Memory B cell (primary cell): ENCODE measurements around the gene WDR53.
"Not testable (repeated sequence)": the region's sequence is repeated elsewhere in the genome, so short reads cannot be mapped to it uniquely, and the experiment has no call there.

Experiments used
- ATAC-seq: fragments of 150-1000 bp; cut with Tn5 transposase; 2 replicates; pipeline ENCODE4 v1.10.0; 2021; ENCODE audit warnings: low read depth, mild to moderate bottlenecking, moderate library complexity
- DNase-seq, 2 donors: peaks; one replicate each; pipeline ENCODE4 v3.0.0; 2022; ENCODE audit warnings: low spot score in 2 of 2
- H3K27ac Mint-ChIP-seq: one replicate; pipeline ENCODE4 v1.8.0; 2022; ENCODE audit warnings: mild to moderate bottlenecking, moderate library complexity, mixed read lengths
- H3K27me3 Mint-ChIP-seq: one replicate; pipeline ENCODE4 v1.8.0; 2022; ENCODE audit warnings: mixed read lengths
- H3K36me3 Mint-ChIP-seq: one replicate; pipeline ENCODE4 v1.8.0; 2022; ENCODE audit warnings: mild to moderate bottlenecking, mixed read lengths
- H3K4me1 Mint-ChIP-seq: one replicate; pipeline ENCODE4 v1.8.0; 2022; ENCODE audit warnings: mixed read lengths
- H3K4me3 Mint-ChIP-seq: one replicate; pipeline ENCODE4 v1.8.0; 2022; ENCODE audit warnings: mild to moderate bottlenecking, moderate library complexity, mixed read lengths
- H3K9me3 Mint-ChIP-seq: one replicate; pipeline ENCODE4 v1.8.0; 2022; ENCODE audit warnings: mixed read lengths

WDR53 gene

DNA sequence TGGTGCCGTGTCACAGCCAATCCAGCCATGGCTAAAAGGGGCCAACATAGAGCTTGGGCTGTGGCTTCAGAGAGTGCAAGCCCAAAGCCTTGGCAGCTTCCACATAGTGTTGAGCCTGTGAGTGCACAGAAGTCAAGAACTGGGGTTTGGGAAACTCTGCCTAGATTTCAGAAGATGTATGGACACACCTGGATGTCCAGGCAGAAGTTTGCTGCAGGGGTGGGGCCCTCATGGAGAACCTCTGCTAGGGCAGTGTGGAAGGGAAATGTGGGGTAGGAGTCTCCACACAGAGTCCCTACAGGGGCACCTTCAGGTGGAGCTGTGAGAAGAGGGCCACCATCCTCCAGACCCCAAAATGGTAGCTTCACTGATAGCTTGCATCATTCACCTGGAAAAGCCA lies 19.0 kb downstream of the WDR53 start:
- H3K27me3 Mint-ChIP-seq, H3K9me3 Mint-ChIP-seq, H3K4me3 Mint-ChIP-seq, H3K36me3 Mint-ChIP-seq, H3K4me1 Mint-ChIP-seq, ATAC-seq, DNase-seq, H3K27ac Mint-ChIP-seq: not testable (repeated sequence)

DNA sequence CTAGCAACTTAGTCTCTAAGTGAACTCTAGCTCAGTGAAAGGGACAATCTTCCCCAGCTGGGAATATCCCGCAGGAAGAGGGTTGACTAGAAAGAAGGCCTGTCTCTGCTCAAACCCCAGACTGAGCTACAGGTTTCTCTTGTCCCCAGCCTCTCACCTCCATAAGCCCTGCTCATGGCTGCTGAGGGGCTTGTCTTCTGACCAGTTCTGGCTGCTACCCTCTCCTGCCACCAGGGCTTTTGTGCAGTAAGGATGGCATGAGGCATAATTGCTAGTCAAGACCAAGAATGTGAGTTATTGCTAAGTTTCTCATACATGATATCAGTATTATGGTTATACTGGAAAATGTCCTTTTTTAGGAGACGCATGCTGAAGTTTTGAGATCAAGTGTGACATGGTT lies 21.3 kb downstream of the WDR53 start:
- Mint-ChIP-seq H3K27ac (no peak overlapping the region), H3K4me1 (no peaks in the 10 kb centered on the region), H3K36me3 (peaks cover 4% of the 10 kb centered on the region), H3K9me3 (peaks cover 7% of the 10 kb centered on the region), H3K4me3 (no peak overlapping the region), H3K27me3 (no peaks in the 10 kb centered on the region)
- DNase-seq: no peak
- ATAC-seq: no peak

DNA sequence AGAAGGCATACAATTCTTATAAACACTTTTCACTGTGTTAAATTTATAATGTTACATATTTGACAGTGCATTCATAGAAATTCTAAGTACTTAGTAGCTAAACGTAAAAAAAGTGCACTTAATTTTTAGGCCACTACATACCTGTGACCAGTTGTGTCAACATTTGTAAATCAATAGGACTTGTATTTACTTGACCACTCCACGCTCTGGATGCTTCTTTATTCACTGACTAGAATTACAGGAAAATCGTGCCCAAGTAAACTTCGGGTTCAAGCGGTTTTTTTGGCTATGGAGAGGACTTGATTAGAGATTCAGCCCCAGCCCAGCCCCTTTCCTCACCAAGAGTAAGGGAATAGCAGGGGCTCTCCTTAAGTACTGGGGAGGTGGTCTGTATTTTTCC lies 21.8 kb downstream of the WDR53 start:
- no peaks in the 10 kb centered on the region for H3K4me1 Mint-ChIP-seq
- DNase-seq: no peak
- H3K4me3 Mint-ChIP-seq: no peak overlapping the region
- no peak for ATAC-seq
- peaks cover 4% of the 10 kb centered on the region for H3K36me3 Mint-ChIP-seq
- H3K27me3 Mint-ChIP-seq: no peaks in the 10 kb centered on the region
- H3K9me3 Mint-ChIP-seq: peaks cover 7% of the 10 kb centered on the region
- no peak overlapping the region for H3K27ac Mint-ChIP-seq

DNA sequence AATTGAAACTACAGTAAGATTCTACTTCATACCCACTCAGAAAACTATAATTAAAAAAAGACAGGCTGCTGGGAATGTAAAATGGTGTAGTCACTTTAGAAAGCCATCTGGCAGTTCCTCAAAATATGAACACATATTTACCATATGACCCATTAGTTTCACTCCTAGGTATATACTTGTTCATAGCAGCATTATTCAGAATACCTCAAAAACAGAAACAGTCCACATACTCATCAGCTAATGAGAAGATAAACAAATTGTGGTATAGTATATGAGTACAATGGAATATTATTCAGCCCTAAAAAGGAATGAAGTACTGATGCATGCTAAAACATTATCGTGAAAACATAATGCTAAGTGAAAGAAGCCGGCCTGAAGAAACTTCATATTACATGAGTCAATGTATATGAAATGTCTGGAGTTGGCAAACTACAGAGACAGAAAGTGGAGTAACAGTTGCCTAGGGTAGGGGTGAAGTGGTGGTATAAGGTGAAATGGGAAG lies 23.8 kb downstream of the WDR53 start:
- H3K27me3 Mint-ChIP-seq: no peaks in the 10 kb centered on the region
- no peak for DNase-seq
- no peaks in the 10 kb centered on the region for H3K4me1 Mint-ChIP-seq
- H3K27ac Mint-ChIP-seq: no peak overlapping the region
- H3K4me3 Mint-ChIP-seq: no peak overlapping the region
- H3K9me3 Mint-ChIP-seq: peaks cover 5% of the 10 kb centered on the region
- H3K36me3 Mint-ChIP-seq: peaks cover 4% of the 10 kb centered on the region
- no peak for ATAC-seq

DNA sequence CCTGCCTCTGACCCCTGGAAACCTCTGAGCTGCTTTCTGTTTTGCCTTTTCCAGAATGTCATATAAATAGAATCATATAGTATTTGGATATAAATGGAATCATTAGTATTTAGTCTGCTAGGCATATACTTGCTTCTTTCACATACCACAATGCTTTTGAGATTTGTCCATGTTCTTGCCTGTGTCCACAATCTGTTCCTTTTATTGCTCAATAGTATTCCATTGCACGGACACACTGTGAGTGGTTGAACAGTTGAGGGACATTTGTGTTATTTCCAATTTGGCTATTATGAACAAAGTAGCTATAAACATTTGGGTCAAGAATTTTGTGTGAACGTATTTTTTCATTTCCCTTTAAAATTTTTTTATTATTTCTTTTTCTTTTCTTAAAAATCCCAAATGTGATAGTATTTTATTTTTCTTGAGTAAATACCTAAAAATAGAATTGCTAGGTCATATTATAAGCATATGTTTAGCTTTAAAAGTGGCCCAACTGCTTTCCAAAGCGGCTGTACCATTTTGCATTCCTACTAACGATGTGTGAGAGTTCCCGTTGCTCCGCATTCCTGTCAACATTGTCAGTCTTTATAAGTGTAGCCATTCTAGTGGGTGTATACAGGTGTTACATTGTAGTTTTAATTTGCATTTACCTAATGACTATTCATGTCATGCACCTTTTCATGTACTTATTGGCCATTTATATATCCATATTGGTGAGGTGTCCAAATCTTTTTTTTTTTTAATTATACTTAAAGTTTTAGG lies 26.5 kb downstream of the WDR53 start:
- Mint-ChIP-seq H3K36me3 (no peaks in the 10 kb centered on the region), H3K4me1 (no peaks in the 10 kb centered on the region), H3K9me3 (no peaks in the 10 kb centered on the region), H3K27ac (no peak overlapping the region), H3K27me3 (peaks cover 4% of the 10 kb centered on the region), H3K4me3 (no peak overlapping the region)
- no peak for ATAC-seq
- DNase-seq: no peak

DNA sequence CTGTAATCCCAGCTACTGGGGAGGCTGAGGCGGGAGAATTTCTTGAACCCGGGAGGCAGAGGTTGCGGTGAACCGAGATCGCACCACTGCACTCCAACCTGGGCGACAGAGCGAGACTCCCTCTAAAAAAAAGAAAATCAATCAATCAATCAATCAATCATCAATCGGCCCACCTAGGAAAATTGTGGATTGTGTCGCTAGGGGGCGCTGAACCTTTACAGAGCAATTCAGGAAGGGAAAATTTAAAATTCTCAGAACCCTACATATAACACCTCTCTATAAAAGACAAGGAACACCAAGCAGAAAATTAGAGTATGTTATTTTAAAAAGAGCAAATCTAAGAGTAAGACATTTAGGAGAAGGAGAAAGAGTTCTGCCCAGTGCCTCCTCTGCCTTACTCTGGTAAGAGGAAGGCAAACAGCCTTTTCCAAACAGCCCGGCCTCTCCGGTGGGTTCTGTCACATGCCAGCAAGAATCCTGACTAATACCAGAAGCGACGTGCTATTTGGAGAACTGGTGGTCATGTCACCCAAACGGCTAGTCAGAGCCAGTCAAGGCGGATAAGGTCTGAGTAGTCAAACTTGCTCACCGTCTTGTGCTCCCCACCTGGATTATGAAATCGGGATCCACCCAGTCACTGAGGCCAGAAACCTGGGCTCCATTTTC lies 30.9 kb downstream of the WDR53 start:
- Mint-ChIP-seq H3K4me1 (no peaks in the 10 kb centered on the region), H3K9me3 (no peaks in the 10 kb centered on the region), H3K4me3 (no peak overlapping the region), H3K27ac (no peak overlapping the region), H3K36me3 (no peaks in the 10 kb centered on the region), H3K27me3 (peaks cover 6% of the 10 kb centered on the region)
- peak; percentile 48 to 52 for DNase-seq
- ATAC-seq: peak; percentile 35

DNA sequence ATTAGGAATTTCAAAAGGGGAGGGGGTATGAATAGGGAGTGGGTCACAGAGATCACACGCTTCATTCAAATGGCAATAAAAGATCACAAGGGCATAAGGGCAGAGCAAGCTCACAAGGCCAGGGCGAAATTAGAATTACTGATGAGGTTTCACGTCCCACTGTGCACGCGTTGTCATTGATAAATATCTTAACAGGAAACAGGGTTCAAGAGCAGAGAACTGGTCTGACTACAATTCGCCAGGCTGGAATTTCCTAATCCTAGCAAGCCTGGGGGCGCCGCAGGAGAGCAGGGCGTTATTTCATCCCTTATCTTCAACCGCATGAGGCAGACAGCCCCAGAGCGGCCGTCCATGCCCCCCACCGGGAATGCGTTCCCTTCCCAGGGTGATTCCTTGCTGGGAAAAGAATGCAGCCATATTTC lies 35.1 kb downstream of the WDR53 start:
- Mint-ChIP-seq H3K27ac (no peak overlapping the region), H3K4me3 (no peak overlapping the region)
- no peak for ATAC-seq

DNA sequence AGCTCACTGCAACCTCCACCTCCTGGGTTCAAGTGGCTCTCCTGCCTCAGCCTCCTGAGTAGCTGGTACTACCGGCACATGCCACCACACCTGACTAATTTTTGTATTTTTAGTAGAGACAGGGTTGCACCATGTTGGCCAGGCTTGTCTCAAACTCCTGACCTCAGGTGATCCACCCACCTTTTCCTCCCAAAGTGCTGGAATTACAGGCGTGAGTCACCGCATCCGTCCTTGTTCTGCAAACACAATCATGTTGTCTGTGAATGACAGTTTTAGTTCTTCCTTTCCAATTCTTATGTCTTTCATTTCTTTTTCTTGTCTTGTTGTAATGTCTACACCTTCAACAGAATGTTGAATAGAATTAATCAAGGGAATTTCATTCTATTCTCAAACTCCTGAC lies 36.9 kb downstream of the WDR53 start:
- H3K4me1 Mint-ChIP-seq: peaks cover 3% of the 10 kb centered on the region
- no peak overlapping the region for H3K27ac Mint-ChIP-seq
- H3K9me3 Mint-ChIP-seq: peaks cover 6% of the 10 kb centered on the region
- no peak for DNase-seq
- no peak for ATAC-seq
- peaks cover 4% of the 10 kb centered on the region for H3K27me3 Mint-ChIP-seq
- peaks cover 4% of the 10 kb centered on the region for H3K36me3 Mint-ChIP-seq
- H3K4me3 Mint-ChIP-seq: no peak overlapping the region

More for the DNA sequence above, 35.1 kb downstream of the WDR53 start:
- Mint-ChIP-seq H3K36me3 (peaks cover 4% of the 10 kb centered on the region), H3K9me3 (peaks cover 6% of the 10 kb centered on the region), H3K4me1 (no peaks in the 10 kb centered on the region), H3K27me3 (peaks cover 8% of the 10 kb centered on the region)
- DNase-seq: no peak

DNA sequence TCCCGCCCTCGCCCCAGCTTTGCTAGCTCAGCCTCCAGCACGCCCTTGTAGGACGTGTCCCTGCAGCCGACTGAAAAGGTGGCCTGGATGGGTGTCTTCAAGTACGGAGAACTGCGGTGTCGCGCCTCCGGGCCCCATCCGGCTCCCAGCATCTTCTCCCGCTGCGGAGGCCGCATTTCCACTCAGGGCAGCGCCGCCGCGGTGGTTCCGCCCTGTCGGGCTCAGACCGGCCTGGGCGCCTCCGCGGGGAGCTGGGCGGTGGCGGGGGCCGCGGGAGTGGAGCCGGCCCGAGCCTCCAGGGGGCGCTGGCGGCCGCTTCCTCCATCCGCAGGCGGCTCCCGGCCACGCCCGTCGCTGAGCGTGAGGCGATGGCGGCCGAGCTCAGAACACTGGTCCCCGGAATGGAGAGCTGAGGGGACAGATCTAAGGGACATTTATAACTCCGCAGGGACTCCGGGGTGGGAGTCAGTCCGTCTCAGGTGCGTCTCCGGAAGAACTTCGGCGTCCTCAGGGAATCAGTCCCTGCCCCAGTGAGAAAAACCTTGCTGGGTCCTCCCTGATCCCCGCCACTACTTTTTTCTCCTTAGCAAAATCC lies 39.6 kb downstream of the WDR53 start:
- no peak overlapping the region for H3K27ac Mint-ChIP-seq
- peaks cover 4% of the 10 kb centered on the region for H3K36me3 Mint-ChIP-seq
- H3K27me3 Mint-ChIP-seq: peaks cover 3% of the 10 kb centered on the region
- peaks cover 6% of the 10 kb centered on the region for H3K9me3 Mint-ChIP-seq
- peak; percentile 81 to 82 for DNase-seq
- H3K4me1 Mint-ChIP-seq: peaks cover 3% of the 10 kb centered on the region
- peak overlapping the region; percentile 74 for H3K4me3 Mint-ChIP-seq
- peak; percentile 96 for ATAC-seq

DNA sequence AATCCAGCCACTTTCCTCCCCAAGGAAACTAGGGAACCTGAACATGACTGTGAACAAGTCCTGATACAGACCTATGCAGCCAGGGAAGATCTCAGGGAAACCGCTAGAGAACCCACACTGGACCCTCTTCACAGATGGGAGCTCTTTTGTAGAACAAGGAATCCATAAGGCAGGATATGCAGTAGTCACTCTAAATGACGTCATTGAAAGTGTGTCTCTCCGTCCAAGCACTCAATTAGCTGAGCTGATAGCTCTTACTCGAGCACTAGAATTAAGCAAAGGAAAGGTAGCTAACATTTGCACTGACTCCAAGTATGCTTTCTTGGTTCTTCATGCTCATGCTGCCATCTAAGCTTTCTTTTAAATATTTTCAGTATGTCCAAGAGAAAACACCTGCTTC lies 43.2 kb downstream of the WDR53 start:
- H3K36me3 Mint-ChIP-seq: peaks cover 4% of the 10 kb centered on the region
- DNase-seq: no peak
- no peaks in the 10 kb centered on the region for H3K27me3 Mint-ChIP-seq
- H3K9me3 Mint-ChIP-seq: peaks cover 9% of the 10 kb centered on the region
- H3K27ac Mint-ChIP-seq: no peak overlapping the region
- no peak for ATAC-seq
- no peak overlapping the region for H3K4me3 Mint-ChIP-seq
- peaks cover 3% of the 10 kb centered on the region for H3K4me1 Mint-ChIP-seq

DNA sequence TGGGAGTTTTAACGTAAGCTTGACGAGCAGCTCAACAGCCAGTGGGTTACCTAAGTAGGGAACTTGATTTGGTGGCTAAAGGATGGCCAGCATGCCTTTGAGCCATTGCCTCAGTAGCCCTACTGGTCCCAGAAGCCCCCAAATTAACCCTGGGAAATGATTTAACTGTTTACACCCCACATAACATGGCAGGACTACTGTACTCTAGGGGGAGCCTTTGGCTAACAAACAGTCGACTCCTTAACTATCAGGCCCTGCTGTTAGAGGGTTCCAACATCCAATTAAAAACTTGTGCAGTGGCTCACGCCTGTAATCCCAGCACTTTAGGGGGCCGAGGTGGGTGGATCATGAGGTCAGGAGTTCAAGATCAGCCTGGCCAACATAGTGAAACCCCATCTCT lies 43.8 kb downstream of the WDR53 start:
- no peak overlapping the region for H3K4me3 Mint-ChIP-seq
- H3K9me3 Mint-ChIP-seq: peaks cover 9% of the 10 kb centered on the region
- peaks cover 3% of the 10 kb centered on the region for H3K4me1 Mint-ChIP-seq
- no peak for ATAC-seq
- DNase-seq: no peak
- H3K27ac Mint-ChIP-seq: no peak overlapping the region
- H3K27me3 Mint-ChIP-seq: no peaks in the 10 kb centered on the region
- H3K36me3 Mint-ChIP-seq: peaks cover 4% of the 10 kb centered on the region

DNA sequence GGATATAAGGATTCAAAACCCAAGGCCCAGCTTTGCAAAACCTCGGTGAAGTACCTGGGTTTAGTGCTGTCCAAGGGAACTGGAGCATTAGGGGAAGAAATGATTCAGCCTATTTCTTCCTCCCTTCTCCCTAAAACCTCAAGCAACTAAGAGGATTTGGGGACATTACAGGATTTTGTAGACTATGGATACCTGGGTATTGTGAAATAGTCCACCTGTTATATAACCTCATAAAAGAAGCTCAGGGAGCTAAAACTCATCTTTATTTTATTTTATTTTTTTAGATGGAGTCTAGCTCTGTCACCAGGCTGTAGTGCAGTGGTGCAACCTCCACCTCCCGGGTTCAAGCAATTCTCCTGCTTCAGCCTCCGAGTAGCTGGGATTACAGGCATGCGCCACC lies 44.5 kb downstream of the WDR53 start:
- ATAC-seq (no peak), DNase-seq (no peak)
- H3K36me3 Mint-ChIP-seq: peaks cover 4% of the 10 kb centered on the region
- no peak overlapping the region for H3K27ac Mint-ChIP-seq
- no peak overlapping the region for H3K4me3 Mint-ChIP-seq
- H3K27me3 Mint-ChIP-seq: no peaks in the 10 kb centered on the region
- H3K9me3 Mint-ChIP-seq: peaks cover 11% of the 10 kb centered on the region
- peaks cover 3% of the 10 kb centered on the region for H3K4me1 Mint-ChIP-seq

DNA sequence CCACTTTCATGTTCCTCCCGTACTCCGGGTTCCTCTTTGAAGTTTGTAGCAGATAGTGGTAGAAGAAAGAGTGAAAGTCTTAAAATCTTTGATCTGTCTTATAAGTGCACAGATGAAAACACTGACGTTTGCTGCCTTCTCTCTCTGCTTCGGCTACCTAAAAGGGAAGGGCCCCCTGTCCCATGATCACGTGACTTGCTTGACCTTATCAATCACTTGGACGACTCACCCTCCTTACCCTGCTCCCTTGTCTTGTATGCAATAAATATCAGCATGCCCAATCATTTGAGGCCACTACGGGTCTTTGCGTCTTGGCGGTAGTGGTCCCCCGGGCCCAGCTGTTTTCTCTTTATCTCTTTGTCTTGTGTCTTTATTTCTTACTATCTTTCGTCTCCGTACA lies 47.1 kb downstream of the WDR53 start:
- H3K27ac Mint-ChIP-seq, DNase-seq, H3K4me1 Mint-ChIP-seq, H3K27me3 Mint-ChIP-seq, H3K36me3 Mint-ChIP-seq, ATAC-seq, H3K4me3 Mint-ChIP-seq: not testable (repeated sequence)
- H3K9me3 Mint-ChIP-seq: peaks cover 11% of the 10 kb centered on the region

DNA sequence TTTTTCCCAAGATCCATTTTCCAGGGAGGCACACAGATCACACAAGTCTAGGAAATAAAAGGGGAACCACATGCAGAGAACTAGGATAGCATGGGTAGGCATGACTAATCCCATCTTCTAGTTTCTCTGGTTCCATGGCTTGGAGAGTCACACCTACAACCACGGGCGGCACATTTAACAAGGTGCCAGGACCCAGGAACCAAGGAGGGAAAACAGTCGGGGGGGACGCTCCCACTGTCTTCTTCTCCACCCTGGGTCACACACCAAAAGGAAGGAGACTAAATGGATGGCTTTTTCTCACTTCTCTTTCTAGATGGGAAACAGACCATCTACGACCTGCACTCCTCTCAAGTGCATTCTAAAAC lies 48.7 kb downstream of the WDR53 start:
- peaks cover 16% of the 10 kb centered on the region for H3K9me3 Mint-ChIP-seq

More for the DNA sequence above, 48.7 kb downstream of the WDR53 start:
- no peak for DNase-seq
- Mint-ChIP-seq H3K36me3 (peaks cover 8% of the 10 kb centered on the region), H3K4me1 (no peaks in the 10 kb centered on the region), H3K27ac (no peak overlapping the region), H3K4me3 (no peak overlapping the region), H3K27me3 (peaks cover 2% of the 10 kb centered on the region)
- no peak for ATAC-seq
